AG10803 (cell line): ENCODE measurements around the gene HMX1.

ENCODE experiments used
- DNase-seq: peaks from one replicate; pipeline ENCODE4 v3.0.0; 2010; ENCODE audit warnings: low read depth
- H3K4me3 ChIP-seq: 2 replicates; pipeline ENCODE4 v1.5.1; 2011; ENCODE audit warnings: mild to moderate bottlenecking, low read length, control low read depth
- TF ChIP-seq, protein P1 (sequence below): conservative IDR thresholded peaks from 2 replicates; pipeline ENCODE4 v1.5.1; 2011; ENCODE audit warnings: mild to moderate bottlenecking, low read length, control low read depth, inconsistent platforms

HMX1 gene

DNA sequence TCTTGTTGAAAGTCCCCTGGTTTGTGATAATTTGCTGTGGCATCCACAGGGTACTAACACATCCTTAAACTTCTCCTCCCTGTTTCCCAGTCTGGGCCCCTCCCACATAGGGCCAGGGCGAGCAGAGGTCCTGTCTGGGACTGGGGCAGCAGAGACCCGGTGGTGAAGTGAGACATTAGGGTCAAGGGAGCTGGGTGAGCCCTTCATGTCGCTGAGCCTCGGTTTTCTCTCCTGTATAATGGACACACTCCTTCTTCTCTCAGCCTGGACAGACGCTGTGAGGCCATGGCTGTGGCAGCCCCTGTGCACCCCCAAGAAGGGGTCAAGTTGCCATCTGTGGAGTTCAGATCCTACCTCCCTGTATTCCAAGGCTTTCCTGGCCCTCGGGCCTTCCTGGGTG lies 33.0 kb upstream of the HMX1 start:
- no peak for DNase-seq

DNA sequence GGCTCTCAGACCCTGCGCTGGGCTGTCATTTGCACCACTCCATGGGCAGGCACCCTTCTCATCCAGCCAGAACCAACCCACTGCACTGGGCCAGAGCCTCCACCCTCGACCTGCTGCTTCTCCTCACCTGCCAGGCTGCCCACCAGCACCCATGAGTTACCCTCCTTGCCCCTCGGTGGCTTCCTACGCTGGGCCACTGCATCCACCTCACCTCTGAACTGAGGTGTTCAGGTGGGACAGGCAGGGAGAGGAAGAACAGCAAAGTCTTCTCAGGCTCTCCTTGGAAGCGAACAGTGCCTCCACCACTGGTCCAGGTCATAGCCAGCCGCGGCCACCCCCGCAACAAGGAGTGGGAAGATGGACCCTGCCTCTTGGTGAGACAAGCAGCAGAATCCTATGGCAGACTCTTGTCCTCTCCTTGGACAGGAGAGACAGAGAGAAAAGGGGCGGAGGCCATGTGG lies 32.4 kb upstream of the HMX1 start:
- DNase-seq = no peak
- TF ChIP-seq, protein P1, sequence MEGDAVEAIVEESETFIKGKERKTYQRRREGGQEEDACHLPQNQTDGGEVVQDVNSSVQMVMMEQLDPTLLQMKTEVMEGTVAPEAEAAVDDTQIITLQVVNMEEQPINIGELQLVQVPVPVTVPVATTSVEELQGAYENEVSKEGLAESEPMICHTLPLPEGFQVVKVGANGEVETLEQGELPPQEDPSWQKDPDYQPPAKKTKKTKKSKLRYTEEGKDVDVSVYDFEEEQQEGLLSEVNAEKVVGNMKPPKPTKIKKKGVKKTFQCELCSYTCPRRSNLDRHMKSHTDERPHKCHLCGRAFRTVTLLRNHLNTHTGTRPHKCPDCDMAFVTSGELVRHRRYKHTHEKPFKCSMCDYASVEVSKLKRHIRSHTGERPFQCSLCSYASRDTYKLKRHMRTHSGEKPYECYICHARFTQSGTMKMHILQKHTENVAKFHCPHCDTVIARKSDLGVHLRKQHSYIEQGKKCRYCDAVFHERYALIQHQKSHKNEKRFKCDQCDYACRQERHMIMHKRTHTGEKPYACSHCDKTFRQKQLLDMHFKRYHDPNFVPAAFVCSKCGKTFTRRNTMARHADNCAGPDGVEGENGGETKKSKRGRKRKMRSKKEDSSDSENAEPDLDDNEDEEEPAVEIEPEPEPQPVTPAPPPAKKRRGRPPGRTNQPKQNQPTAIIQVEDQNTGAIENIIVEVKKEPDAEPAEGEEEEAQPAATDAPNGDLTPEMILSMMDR = no peak
- no peak overlapping the region for H3K4me3 ChIP-seq

More for the DNA sequence above, 33.0 kb upstream of the HMX1 start:
- TF ChIP-seq, protein P1 = no peak
- H3K4me3 ChIP-seq = no peak overlapping the region

DNA sequence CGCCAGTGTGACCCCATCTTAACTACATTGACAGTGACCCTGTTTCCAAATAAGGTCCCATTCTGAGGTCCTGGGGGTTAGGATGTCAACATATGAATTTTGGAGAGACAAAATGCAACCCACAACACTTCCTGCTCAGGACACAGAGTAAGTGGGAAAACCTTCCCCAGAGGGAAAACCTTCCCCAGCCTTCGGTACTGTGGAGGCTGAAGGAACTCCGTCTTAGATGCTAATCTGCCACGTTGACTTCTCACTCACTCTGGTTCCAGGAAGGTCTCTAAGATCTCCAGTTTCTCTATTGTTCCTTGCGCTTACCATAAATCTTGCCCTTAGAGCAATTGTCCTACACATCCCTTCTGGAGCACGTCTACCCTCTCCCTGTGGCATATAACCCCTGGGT lies 29.7 kb upstream of the HMX1 start:
- H3K4me3 ChIP-seq = no peak overlapping the region
- TF ChIP-seq, protein P1 = no peak
- no peak for DNase-seq

DNA sequence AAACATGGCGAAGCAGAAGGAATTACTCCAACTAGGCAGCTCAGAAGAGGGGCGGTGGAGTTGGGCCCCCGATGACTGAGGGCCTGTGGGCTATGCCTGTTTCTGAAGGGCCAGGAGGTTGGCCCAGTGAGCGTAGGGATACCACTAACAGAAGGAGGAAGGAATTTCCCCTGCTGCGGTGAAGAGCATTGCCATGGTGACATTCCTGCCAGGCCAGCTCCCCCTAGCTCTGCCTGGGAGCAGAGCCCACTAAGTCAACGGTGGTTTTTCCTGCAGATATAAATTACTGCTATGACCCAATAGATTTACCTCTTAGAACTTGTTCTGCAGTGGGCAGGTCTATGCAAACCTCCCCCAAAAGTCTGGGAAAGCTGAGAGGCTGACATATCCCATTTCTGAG lies 28.9 kb upstream of the HMX1 start:
- no peak for DNase-seq
- TF ChIP-seq, protein P1 = no peak

DNA sequence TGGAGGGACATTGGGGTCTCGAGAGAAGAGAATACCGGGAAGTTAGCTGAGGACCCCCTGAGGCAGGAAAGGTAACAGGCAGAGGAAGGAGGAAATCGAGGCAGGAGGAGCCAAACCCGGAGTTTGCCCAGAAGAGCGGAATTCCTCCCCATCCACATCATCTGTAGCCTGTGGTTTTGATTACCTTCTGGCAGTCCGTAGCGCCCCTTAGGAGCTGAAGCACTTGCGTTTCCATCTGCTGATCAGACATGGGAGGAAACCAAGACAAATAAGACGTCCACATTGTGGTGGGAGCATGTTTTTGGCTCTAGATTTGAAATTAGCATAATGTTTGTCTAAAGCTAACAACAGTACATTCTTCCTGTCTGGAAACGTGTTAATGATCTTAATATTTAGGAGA lies 26.8 kb upstream of the HMX1 start:
- TF ChIP-seq, protein P1 = no peak
- DNase-seq = no peak
- H3K4me3 ChIP-seq = no peak overlapping the region

More for the DNA sequence above, 28.9 kb upstream of the HMX1 start:
- no peak overlapping the region for H3K4me3 ChIP-seq

DNA sequence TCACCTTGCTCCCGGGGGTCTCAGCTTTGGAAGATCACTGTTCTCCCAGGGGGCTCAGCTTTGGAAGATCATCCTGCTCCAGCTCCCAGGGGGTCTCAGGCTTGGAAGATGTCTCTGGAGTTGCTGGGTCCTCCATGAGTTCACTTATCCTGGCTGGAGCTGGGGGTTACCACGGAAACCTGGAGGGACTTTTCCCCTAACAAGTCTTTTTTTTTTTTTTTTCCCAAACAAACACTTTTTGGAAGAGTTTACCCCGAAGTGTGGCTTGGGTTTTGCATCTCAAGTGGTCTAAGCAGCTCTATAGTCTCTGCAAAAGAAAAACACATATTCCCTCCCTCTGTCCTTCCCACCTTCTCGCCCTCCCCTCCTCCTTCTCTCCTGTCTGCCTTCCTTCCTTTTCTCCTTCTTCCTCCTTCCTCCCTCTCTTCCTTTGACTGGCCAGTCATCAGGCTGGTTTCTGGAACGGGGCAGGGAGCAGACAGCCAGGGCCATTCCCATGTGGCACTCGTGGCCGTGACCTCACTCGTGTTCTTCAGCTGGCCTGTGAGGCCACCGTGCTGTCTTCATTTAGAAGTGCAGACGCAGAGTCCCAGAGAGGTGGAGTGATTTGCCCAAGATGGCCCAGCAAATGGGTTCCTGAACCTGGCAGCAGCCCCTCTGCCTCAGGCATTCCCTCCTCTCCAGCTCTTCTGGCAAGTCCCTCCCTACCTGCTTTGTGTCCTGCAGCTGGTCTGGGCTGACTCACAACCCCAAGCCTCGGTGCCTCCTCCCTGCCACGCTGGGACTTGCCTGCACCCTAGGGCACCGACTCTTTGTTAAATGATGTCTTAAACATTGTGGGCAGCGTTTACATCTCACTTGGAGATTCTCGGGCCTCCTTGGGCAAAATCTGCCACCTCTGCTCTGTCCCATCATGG lies 25.9 kb upstream of the HMX1 start:
- H3K4me3 ChIP-seq = no peak overlapping the region
- TF ChIP-seq, protein P1 = no peak
- DNase-seq = no peak

DNA sequence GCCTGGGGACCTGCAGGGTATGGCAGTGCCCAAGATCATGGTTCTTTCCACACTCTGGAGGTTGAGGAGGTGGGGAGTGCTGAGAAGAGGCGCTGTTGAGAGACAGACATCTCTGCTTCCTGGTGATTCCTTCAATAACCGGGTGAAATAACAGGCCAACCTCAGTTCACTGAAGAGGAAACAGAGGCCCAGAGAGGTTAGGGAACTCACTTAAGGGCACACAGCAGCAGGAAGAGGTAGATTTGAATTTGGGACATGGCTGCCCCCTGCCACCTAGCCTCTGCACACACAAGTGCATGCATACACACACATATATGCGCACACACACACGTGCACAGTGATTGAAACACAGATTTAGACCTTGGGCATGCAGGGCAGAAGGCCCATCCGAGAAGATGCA lies 24.9 kb upstream of the HMX1 start:
- DNase-seq = no peak
- no peak overlapping the region for H3K4me3 ChIP-seq
- TF ChIP-seq, protein P1 = no peak
